OCI-LY7 (cell line): ENCODE measurements around the gene ANKRD65.

Experiments
- EZH2phosphoT487 ChIP-seq: fragments of 200-600 bp; sonication (generic); IDR thresholded peaks from 2 replicates; pipeline ENCODE4 v1.6.1; 2018; ENCODE audit warnings: low read depth, borderline replicate concordance, mild to moderate bottlenecking, mixed run types, antibody characterized with exemption, low read length, moderate library complexity, mixed read lengths
- TF ChIP-seq, protein P1 (sequence below): fragments of 200-600 bp; sonication (generic); conservative IDR thresholded peaks from 2 replicates; pipeline ENCODE4 v1.5.1; 2014; ENCODE audit warnings: mild to moderate bottlenecking, antibody characterized with exemption, low read length, moderate library complexity, mixed read lengths

DNA sequence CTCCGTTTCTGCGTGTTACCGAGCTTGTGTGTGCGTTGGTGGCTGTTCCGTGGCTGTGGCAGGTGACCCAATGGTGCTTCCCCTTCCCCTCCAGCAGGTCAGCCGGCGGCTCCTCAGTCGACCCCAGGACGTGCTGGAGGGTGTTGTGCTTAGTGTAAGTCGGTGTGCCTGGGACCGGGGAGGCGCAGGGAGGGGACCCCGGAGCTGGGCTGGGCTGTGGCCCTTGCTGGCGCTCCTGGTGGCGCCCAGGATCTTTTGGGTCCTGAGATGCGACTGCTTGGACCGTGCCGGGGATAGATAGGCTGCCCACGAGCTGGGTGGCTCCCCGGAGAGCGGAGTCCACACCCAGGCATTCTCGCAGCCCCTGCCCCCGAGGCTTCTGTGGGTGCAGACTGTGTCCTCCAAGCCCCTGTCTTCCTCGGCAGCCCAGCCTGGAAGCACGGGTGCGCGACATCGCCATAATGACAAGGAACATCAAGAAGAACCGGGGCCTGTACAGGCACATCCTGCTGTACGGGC, 34.3 kb upstream of the ANKRD65 start:
- TF ChIP-seq, protein P1, sequence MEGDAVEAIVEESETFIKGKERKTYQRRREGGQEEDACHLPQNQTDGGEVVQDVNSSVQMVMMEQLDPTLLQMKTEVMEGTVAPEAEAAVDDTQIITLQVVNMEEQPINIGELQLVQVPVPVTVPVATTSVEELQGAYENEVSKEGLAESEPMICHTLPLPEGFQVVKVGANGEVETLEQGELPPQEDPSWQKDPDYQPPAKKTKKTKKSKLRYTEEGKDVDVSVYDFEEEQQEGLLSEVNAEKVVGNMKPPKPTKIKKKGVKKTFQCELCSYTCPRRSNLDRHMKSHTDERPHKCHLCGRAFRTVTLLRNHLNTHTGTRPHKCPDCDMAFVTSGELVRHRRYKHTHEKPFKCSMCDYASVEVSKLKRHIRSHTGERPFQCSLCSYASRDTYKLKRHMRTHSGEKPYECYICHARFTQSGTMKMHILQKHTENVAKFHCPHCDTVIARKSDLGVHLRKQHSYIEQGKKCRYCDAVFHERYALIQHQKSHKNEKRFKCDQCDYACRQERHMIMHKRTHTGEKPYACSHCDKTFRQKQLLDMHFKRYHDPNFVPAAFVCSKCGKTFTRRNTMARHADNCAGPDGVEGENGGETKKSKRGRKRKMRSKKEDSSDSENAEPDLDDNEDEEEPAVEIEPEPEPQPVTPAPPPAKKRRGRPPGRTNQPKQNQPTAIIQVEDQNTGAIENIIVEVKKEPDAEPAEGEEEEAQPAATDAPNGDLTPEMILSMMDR: no peak
- no peak for TF ChIP-seq EZH2phosphoT487
